GM12801 (cell line): Measurements from ENCODE around the gene NAV1.

Experiments
- CTCF ChIP-seq: IDR thresholded peaks from one replicate; pipeline ENCODE4 v1.5.1; 2011; ENCODE audit warnings: control low read depth; ENCODE audit not compliant: insufficient read length; ENCODE audit errors: extremely low read depth

Gene NAV1

GRCh38 chr1:201586806-201587205 lies 47.9 kb downstream of the NAV1 start:
- no peak for TF ChIP-seq CTCF

DNA sequence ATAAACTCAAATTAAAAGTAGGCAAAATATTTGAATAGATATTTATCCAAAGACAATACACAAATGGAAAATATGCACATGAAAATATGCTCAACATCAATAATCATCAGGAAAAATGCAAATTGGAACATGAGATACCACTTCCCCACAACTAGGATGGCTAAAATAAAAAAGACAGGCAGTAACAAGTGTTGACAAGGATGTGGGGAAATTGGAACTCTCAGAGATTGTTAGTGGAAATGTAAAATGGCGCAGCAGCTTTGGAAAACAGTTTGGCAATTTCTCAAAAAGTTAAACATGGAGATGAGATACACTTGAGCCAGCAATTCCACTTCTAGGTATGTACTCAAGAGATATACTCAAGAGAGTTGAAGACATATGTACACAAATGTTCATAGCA lies 48.8 kb downstream of the NAV1 start:
- no peak for TF ChIP-seq CTCF
